ENCODE results near the gene OR5M3.

Gene OR5M3

GRCh38 chr11:56473252-56473651 is at the start of gene OR5M3:
Gene OR5M3, minus strand, starts transcription at chr11:56473352. Its CDS starts 2,855 bp downstream, at chr11:56470497.
- DNase-seq: no peak

DNA sequence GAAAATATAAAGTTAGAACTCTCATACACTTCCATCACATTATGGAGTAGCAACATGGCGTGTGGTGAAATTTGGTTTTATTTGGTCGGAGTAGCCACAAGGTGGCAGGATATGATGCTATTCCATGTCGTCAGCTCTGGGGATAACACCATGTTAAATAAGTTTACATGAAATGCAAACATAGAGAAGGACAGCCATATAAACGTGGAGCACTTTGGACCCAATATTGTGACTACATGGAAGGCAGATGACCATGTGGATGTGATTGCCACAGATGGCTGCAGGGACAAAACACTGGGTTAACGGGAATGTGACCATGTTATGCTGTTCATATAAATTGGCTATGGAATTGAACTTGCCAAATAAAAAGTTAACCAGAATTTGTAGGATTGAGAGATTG is 48.9 kb upstream of the OR5M3 start:
- no peak for DNase-seq

DNA sequence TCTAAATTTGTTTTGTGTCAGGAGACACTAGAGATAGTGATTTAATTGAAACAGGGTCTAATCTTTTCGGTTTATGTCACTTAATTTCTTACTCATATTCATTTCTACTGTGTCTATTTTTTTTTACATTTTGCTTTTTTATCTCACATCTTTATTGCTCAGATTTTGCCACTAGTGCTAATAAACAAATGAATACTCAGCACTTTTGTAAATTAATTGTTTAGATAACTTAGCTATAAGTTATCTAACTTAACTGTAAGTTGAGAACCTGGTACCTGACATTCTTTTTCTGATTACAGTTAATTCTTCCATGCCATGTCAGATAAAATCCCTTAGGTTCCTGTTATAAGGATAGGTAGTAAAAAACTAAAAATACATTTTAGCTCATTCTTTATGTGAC is 40.1 kb upstream of the OR5M3 start:
- no peak for DNase-seq

DNA sequence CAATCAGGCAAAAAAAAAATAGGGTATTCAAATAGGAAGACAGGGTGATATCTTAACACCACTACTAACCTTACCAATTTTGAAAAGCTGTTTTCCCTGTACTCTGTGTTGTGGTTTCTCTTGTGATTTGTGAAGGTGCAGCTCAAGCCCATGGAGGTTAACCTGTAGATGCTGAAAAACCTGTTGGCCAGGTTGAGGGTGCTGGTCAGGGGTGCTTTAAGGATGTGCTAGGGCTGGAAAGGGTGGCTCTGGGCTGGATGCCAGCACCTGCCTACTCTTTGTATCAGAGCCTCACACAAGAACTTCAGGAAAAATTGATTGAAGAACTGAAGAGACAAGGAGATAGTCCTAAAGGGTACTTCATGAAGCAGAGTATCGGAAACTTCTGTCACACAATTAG is 36.3 kb upstream of the OR5M3 start:
- no peak for DNase-seq

GRCh38 chr11:56497010-56497409 is 23.9 kb upstream of the OR5M3 start:
- no peak for DNase-seq

DNA sequence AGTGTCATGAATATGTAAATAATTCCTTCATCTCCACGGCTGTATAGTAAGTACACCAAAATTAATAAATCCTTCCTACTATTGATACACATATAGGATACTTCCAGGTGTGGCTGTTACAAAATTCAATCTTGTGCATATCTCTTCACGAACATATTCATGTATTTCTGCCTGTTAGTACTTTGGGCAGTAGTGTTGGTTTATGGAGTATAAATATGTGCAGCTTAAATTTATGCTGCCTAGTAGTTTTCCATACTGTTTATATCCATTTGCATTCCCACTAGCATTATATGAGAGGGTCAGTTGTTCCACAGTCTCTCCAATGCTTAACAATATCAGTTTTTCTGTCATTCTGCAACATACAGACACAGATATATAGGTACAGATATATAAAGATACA is 22.0 kb upstream of the OR5M3 start:
- DNase-seq: no peak

DNA sequence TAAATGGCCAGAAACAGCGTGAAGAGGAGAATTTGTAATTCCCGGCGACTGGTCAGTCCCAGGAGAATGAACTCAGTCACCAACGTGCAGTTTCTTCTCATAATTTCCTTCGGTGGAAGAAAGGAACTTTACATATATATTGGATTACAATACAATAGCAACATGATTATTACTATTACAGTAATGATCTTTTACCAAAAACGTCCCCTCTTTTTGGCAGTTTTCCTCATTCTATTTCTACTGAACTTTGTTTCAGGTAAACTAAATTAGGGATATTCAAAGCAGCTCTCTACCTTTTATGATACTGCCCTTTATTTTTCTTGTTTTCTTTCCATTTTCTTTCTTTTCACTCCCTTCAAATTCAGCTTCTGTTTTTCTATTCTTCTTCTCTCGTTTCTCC is 18.1 kb upstream of the OR5M3 start, which contains the start of gene OR5M8:
Gene OR5M8 (minus strand): TSS at position 101 of the 400 bp plus-strand sequence. CDS start 0 bp downstream, at position 101.
- no peak for DNase-seq

GRCh38 chr11:56486801-56487200 is 13.6 kb upstream of the OR5M3 start:
- no peak for DNase-seq

DNA sequence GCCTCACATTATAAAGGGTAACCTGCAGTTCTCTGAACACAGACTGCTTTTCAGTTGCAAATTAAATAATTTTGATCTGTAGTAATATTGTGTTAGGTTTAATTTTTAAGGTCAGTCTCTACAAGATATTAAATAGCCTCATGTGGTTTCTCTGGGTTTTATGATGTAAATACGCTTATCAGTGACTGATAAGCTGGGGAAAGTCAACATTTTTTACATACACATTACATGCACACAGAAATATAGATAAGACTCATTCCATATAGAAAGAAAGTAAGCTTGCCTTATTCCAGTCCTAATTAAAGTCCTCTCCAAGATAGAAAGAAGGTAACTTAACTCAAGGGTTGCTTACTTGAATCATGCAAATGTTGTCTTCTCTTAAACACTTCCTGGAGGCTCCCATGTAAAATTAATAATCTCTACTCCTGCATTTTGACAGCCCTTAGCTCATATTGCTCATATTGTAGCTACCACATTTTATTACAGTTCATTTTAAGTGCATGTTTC is 1.6 kb upstream of the OR5M3 start:
- DNase-seq: no peak

GRCh38 chr11:56457076-56457475 is 16.1 kb downstream of the OR5M3 start:
- DNase-seq: no peak

- no peak for DNase-seq
Observed at GRCh38 chr11:56453521-56453920, 19.6 kb downstream of the OR5M3 start.

Data from 8988T (cell line).